SK-N-DZ (cell line): Measurements from ENCODE around the gene CRTC2.

Experiments used
- DNase-seq: peaks from one replicate; pipeline ENCODE4 v3.0.0-alpha.2; 2015; ENCODE audit warnings: low spot score

Gene CRTC2

DNA sequence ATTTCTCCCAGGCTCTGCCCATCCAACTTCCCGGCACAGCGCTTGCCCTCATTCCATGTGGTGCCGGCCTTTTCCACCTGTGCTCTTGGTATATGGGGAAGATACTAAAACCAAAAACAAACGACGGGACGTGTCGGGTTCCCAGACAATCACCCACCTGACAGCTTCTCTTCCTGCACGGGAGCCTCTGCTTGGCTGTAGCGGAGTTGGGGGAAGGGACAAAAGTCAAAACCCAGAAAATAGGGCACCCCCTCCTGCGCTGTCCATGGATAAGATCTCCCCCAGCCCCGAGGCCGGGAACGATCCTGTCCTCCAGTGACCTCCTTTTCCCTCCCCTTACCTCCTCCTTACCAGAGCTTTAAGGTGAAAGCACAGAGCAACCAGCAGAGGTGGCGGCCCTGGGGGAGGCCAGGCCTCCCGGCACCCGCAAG, 18.4 kb upstream of the CRTC2 start:
- no peak for DNase-seq

DNA sequence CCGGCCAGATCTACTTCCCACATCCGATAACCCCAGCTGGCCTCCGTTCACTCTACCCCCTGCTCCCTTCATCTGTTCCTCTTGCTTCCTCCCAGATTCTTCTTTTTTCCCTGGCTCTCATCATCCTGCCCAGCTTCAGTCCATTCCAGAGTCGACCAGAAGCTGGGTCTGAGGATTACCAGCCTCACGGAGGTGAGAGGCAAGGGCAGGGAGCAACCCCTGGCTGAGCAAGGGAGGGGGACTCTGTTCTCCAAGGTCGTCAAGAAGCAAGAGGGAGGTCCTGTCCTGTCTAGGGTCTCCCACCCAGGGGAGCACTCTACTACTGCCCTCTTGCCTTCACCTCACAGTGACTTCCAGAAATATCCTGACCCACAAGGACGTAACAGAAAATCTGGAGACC, 15.1 kb upstream of the CRTC2 start:
- no peak for DNase-seq

DNA sequence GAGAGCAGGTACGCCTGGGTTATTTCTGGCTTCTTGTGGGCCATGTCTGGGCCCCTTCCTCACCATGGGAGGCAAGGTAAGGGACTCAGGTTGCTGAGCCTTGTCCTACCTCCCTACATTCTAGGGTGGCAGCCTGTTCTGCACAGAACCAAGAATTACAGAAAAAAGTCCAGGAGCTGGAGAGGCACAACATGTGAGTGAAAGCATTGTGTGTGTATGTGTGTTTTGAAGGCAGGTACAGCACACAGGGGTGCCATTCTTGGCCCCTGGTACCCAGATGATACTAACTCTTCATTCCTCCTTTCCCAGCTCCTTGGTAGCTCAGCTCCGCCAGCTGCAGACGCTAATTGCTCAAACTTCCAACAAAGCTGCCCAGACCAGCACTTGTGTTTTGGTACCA, 14.7 kb upstream of the CRTC2 start:
- DNase-seq = no peak

DNA sequence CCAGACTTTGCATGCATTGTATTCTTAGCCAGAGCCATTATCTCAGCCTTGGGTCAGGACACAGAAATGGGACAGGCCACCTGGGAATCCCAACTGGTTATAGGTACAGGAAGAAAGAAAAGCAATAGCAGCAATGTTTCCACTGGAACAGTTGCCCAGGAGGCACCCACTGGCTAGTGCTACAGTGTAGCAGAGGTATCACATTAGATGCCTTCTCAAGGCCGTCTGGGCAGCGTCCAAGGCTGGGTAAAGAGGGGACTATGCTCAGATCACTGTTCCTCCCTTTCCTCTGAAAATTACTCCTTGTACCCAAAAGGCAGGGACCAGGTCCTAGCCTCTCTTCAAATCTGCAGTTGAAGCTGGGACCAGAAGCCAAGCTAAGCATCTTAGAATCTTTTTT, 11.9 kb upstream of the CRTC2 start:
- no peak for DNase-seq

DNA sequence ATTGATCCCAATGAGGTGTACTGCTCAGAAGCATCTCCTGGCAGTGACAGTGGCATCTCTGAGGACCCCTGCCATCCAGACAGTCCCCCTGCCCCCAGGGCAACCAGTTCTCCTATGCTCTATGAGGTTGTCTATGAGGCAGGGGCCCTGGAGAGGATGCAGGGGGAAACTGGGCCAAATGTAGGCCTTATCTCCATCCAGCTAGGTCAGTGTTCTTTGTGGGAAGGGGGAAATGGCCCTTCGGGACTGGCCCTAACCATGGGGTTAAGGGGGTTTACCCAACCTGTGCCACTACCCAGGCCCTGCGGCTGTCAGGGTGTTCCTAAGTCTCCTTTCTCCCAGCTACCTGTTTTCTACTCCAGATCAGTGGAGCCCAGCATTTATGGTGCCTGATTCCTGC, 10.6 kb upstream of the CRTC2 start:
- no peak for DNase-seq

DNA sequence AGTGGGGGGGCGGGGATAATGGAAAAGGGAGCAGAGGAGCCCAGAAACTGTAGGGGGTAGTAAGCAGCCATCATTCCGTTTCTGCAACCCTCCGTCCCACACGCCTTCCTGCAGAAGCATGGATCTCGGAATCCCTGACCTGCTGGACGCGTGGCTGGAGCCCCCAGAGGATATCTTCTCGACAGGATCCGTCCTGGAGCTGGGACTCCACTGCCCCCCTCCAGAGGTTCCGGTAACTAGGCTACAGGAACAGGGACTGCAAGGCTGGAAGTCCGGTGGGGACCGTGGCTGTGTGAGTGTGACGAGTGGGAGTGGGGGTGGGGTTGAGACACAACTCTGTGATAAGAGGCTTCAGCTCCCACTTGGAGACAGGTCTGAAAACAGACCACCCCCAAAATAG, 10.0 kb upstream of the CRTC2 start:
- DNase-seq = no peak

DNA sequence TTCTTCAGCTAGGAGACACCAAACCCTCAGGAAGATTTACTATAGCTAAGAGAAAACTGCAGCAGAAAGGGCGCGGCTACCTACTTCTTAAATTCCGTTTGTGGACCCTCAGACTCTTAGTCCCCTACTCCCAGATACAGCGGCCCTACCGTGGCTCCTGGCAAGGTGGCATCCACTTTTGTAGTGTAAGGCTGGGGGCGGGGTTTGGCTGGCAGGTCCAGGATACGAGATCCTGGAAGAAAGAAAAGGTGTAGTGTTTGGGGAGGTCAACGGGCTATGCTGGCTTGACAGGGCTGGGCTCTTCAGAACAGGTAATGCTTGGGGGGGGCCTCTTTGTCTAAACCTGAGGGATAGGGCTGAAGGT, 9.6 kb upstream of the CRTC2 start:
- DNase-seq = no peak

DNA sequence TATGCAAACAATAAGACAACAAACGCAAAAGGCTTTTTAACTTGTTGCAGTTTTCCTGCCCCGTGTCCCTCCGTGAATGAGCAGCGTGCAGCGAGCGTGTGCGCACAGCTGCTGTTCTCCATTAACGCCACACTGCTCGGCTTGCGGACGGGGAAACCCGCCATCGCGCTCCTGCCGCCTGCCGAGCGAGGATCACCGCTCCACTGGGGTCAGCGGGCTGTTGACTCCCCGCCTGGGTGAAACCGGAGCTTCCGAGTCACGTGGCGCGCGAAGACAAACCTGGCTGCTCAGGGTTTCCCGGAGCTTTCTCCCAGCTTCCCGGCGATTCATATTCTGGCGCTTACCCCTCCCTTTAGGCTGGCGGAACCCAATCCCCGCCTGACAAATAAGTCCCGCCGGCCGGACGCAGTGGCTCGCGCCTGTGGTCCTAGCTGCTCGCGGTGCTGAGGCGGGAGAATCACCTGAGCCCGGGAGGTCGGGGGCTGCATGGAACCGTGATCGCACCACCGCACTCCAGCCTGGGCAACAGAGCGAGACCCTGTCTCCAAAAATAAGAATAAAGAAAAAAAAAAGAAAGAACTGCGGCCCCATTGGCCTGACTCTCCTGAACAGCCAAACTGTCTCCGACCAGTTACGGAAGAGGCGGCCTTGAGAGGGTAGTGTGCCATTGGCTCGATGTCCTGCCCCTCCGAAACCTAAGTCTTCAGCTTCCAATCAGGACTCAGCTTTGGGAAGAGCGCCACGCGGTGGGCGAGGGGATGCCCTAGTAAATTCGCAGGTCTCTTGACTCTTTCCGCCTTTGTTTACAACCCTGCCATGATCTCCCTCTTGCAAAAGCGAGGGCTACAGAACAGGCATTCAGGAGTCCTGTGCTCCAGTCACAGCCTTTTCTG, 8.9 kb upstream of the CRTC2 start, which contains the start of gene CREB3L4:
Gene CREB3L4, plus strand, starts transcription at position 796 of the 893 bp plus-strand sequence. CDS start 624 bp downstream, outside the sequence.
- peak; percentile 100 for DNase-seq

DNA sequence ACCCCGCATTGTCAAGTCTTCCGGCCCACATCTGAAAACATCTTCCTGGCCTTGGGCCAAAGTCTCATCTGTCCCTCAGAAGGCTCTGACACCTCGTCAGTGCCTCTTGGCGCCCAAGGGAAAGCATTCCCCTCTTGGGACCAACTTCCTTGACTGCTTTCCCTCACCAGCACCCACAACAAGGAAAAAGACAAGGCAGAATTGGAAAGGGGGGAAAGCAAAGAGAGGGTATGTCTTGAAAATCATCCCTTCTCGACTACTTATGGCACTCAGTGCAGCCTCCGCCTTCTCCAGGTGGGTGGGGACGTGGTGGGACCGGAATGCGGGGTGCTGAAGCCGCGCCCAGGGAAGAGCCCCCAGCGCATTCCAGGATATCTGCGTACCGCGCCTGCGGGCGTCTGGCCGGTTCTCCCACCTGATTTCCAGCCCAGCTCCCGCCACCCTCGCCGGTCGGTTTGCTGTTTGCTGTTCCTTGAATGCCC, 5.5 kb upstream of the CRTC2 start:
- DNase-seq = no peak

DNA sequence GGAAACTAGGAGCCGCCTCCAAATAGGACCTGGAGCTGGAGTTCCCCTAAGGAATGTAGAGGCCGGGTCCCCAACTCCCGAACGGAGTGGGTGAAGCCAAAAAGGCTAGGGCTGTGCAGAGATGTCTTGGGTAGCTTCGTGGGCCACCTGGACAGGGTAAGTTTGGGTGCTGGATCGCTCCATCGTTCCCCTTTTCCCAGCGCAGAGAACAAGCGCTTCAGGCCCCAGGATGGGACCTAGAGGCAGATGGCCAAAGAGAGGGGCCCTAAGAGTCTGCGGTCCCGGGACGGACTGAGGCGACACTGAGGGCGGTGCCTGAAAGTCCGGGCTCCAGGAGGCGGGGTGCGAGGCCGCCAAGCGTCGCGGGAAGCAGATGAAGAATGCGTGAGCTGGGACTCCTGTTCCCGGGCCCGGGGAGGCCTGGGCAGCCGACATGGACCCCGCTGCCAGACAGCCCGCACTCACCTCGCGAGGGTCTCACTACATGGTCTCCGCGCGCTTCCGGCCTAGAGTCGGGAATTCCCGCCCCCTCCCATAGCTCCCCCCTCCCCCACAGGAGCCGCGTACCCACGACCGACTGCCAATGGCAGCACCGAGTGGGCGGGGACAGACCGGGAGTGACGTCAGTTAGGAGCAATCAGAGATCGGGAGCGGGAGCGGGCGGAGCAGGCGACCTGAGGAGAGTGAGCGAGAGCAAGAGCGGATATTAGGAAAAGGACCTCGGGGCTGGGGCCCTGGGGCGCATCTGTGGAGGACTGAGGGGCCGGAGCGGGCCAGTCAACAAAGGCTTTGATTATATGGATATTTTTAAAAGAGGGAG, 4.8 kb upstream of the CRTC2 start, which contains the start of gene SLC39A1:
Gene SLC39A1, minus strand, starts transcription at position 508 of the 820 bp plus-strand sequence. CDS start 822 bp downstream, outside the sequence.
- peak; percentile 99 for DNase-seq

DNA sequence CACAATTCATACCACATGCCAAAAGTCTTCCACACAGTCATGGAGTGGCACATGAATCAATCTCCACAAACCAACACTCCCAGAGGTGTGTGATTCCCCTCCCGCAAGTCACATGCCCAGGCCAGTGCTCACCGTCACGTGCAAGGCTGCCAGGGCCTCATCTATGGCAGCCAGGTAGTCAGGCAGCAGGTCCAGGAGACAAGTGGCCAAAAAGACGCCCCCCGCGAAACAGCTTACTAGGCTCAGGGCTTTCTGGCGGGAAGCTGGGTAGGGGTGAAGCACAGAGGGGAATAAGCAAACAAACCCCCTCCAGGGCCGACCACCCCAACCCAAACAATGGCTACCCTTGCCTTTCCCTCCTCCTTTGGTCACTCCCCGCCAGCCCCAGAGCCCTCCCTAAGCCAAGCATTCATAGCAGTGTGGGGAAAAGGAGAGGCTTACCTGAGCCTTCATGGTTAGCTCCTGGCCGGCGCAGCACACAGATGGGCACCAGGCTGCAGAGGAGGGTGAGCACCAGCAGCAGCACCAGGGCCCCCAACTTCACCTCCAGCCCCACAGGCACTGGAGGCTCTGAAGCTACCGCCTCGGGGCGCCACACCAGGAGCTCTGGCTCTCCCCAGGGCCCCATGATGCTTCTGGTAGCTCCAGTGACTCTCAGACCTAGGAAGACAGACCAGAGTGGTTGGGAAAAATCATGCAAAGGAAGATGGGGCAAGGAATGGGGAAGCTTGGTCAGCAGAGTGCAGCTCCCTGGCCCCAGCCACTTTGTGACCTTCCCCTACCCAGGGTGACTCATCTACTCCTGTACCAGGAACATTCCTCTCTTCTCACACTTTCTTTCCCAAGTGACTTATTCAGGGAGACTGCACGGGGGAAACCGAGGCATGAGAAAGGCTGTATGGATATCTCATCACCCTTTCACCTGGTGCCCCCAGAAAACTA, 3.9 kb upstream of the CRTC2 start:
- no peak for DNase-seq

DNA sequence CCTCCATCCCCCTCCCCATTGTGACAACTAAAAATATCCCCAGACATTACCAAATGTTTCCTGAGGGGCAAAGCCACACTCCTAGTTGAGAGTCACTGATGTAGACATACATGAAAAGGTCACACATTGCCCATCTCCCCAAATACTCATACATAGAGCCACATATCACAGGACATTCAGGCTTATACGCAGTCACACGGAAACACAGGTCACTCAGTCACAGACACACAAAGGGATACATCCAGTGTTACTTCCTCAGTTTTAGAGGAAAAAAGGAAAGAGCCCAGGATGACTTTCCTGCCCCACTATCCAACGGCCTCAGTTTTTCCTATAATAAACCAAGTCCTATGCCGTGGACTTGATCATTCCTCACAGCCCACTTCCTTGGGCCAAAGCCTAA, 3.0 kb upstream of the CRTC2 start:
- DNase-seq = no peak

DNA sequence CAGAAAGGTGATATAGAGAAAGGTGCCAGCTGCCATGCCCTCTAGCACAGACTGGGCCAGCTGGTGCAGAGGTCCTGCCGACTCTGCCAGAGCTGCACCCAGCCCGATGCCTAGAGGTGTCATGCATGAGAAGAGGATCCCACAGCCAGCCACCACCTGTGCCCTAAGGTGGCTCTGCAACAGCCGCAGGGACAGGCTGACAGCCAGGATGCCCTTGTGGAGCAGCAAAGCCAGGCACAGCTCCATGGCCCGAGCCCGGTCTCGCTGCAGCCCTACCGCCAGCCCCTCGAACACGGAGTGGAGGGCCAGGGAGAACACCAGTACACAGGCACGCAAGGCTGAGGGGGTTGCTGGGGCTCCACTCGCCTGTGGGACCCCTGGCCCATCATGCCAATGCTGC, 1.8 kb upstream of the CRTC2 start:
- DNase-seq = no peak

DNA sequence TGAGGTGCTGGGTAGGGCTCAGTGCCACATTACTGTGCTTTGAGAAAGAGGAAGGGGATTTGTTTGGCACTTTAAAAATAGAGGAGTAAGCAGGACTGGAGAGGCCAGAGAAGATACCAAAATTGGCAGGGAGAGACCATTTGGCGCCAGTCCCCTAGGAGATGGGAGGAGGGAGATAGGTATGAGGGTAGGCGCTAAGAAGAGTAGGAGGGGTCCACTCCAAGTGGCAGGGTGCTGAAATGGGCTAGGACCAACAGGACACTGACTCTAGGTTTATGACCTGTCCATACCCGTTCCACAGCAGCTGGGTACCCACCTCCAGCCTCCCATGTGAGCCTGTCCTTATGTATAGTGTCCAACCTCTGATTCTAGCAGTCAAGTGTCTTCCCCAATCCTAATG, 1.0 kb upstream of the CRTC2 start:
- DNase-seq = no peak

DNA sequence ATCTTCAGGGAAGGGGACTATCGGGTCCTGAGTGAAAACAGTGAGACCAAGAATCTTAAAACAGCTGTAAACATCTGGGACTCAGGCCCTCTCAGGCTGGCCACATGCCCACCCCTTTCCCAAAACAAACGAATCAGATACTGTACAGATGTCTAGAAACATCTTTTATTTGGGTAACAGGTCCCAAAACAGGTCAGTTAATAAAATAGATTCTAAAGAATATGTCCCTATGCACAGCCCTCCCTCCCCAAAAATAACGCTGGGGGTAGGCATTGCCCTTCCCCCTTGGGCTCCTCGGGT, 499 bp upstream of the CRTC2 start:
- no peak for DNase-seq

DNA sequence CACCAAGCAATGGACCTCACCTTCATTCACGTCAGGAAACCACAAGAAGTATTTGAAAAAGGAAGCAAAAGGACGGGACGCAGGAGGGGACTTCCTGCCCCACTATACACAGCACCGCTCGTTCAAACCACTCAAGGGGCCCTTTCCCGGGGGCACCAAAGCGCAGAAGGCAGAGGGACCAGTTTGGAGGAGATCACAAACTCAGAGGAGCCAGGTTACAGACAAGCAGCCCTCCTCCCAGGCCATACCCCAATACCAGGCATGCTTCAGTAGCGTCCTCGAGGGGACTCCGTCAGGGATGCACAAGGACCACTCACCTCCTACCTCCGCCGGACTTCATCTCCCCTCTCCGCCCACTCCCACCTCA, 685 bp downstream of the CRTC2 start:
- no peak for DNase-seq

DNA sequence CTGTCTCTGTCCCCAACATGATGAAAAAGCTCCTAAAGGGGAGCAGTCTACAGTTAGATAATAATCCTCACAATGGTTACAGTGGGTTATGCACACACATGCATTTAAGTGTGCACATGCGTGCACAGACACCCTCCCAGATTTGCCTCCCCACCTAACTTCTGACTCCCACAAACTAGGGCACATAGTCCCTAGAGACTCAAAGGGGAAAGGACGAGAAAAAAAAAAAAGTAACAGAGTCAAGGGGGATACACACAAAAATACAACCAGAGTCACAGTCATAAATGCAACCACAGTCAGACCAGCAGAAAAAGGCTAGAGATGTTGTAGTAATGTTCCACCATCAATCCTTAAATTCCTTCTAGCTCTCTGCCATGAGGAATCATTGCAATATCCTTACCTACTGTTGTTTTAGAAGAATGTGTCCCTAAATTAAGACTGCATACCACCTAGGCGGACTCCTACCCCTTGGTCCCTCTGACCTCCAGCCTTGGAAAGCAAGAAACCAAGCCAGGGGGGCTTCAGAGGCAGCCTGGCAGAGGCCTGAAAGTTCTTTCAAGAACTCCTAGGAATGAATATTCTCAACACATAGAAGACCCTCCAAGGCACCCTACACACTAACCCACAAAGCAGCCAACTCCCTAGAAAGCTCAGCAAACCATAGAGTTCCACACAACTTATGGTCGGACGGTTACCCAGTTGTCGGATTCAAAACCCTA, 1.3 kb downstream of the CRTC2 start:
- DNase-seq = no peak

DNA sequence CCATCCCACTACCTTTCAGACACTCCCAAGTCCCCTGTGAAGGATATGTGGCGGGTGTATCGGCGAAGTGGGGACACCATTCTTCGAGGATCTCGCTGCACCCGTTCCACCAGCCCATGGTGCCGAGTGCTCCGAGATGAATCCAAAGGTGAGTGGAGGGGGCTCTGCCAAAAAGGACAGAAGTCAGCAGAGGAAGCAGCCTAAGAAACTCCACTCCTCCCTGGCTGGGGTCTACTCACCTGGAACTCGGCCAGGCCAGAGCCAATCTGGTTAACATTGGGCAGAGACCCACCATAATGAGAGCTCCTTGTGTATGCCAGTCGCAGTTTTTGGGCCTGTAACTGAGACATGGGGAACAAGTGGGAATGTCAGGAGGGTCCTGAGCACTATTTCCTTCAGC, 3.6 kb downstream of the CRTC2 start:
- DNase-seq = no peak

DNA sequence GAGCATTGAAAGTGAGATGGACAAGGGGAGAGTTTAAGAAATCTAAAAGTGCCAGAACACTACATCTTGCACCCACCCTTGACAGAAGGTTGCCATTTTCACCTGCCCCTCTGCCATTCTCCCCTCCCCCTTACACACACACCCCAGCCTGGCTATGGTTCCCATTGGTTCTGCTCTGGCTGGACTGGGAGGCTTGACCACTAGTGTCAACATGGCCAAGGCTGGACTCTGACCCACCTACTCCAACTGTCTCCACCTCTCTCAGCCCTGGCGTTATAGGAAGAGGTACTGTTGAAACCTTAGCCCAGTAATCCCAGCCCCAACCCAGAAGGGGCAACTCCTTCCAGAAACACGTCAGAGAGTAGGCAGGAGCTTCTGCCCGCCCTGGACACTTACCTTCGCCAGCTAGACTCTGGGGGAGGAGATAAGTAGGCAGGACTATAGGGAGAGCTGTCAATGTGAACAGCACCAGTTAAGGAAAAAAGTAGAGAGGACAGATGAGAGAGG, 4.5 kb downstream of the CRTC2 start:
- DNase-seq = no peak

DNA sequence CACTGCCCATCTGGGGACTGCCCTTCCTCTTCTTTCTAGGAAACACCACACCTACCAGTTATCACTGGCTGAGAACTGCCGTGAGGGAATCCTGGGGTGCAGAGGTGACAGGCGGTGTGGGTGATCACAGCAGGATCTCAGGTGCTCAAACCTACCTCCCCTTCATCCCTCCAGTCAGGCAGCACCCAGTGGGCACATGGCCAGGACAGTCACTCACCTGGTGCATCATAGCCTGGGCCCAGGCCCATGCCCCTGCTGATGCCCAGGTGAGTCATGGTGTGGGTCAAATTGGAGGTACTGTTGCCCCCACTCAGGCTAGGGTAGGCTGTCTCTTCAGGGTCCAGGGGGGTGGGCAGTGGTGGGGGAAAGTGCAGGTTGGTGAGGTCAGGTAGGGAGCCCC, 6.6 kb downstream of the CRTC2 start:
- no peak for DNase-seq

DNA sequence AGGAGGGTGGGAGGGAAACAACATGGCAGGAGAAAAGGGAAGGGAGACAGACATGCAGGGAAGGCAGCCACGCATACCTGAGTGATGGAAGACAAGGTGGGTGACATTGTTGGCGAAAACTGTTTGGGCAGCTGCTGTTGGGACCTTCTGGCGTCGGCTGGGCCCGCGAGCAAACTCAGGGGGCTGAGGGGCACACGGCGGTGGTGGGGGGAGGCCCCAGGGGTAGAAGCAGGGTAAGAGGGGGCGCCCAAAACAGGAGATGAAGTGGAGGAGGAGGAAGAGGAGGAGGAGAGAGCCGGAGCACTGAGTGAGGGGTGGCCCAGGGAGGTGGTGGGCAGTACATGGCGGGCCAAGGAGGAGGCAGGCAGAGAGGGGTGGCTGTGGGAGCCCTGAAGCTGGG, 7.2 kb downstream of the CRTC2 start:
- DNase-seq = no peak
